HepG2 (cell line): ENCODE data around the gene PLXND1. TPM values are rescaled to one million over a fixed set of nuclear protein-coding genes. Genes with fewer than 3 reads are reported as not detected.
A peak's percentile ranks its signal among the peaks of the same experiment; 100 is the strongest.

Source experiments
- ATRX ChIP-seq: sonication (generic); formaldehyde crosslinking; IDR thresholded peaks from 2 replicates; pipeline ENCODE4 v1.4.0; 2020; ENCODE audit warnings: missing genetic modification reagents, borderline replicate concordance
- EP300 ChIP-seq, 3 experiments: sonication (generic) in 1 of 3; formaldehyde crosslinking in 1 of 3; IDR thresholded peaks; 2 replicates each; pipeline versions ENCODE4 v1.5.1 to v1.6.1; 2011 to 2020; ENCODE audit warnings: low read depth in 2 of 3, low read length in 2 of 3, borderline replicate concordance in 1 of 3, improper control_type of control experiment in 1 of 3, mild to moderate bottlenecking in 1 of 3, missing genetic modification reagents in 1 of 3, moderate library complexity in 1 of 3
- GATA4 ChIP-seq: sonication (generic); IDR thresholded peaks from 2 replicates; pipeline ENCODE4 v1.6.1; 2016; ENCODE audit warnings: antibody characterized with exemption, low read depth, borderline replicate concordance
- GTF2F1 ChIP-seq: fragments of 150-350 bp; IDR thresholded peaks from 2 replicates; pipeline ENCODE4 v1.6.1; 2014; ENCODE audit warnings: low read length
- IRF2 ChIP-seq: IDR thresholded peaks from 2 replicates; pipeline ENCODE4 v1.6.1; 2018; ENCODE audit warnings: missing genetic modification reagents, missing compliant biosample characterization
- KAT7 ChIP-seq: IDR thresholded peaks from 2 replicates; pipeline ENCODE4 v1.6.1; 2018; ENCODE audit warnings: borderline replicate concordance, missing compliant biosample characterization
- KLF12 ChIP-seq: sonication (generic); formaldehyde crosslinking; IDR thresholded peaks from 2 replicates; pipeline ENCODE4 v1.4.0; 2020; ENCODE audit warnings: missing genetic modification reagents, borderline replicate concordance
- KLF6 ChIP-seq: IDR thresholded peaks from 2 replicates; pipeline ENCODE4 v1.8.0; 2016; ENCODE audit warnings: missing biosample characterization, missing genetic modification reagents
- RARA ChIP-seq: IDR thresholded peaks from 2 replicates; pipeline ENCODE4 v1.6.1; 2016; ENCODE audit warnings: missing genetic modification reagents, missing compliant biosample characterization
- TARDBP ChIP-seq: sonication (generic); formaldehyde crosslinking; IDR thresholded peaks from 2 replicates; pipeline ENCODE4 v1.8.0; 2022; ENCODE audit warnings: mild to moderate bottlenecking, missing genetic modification reagents
- ZBTB42 ChIP-seq: sonication (generic); formaldehyde crosslinking; IDR thresholded peaks from 2 replicates; pipeline ENCODE4 v1.5.0; 2020; ENCODE audit warnings: mild to moderate bottlenecking, missing genetic modification reagents
- ZNF235 ChIP-seq: sonication (generic); formaldehyde crosslinking; IDR thresholded peaks from 2 replicates; pipeline ENCODE4 v1.8.1; 2023; ENCODE audit warnings: mild to moderate bottlenecking, missing genetic modification reagents, borderline replicate concordance
- ZNF564 ChIP-seq: sonication (generic); formaldehyde crosslinking; IDR thresholded peaks from 2 replicates; pipeline ENCODE4 v1.8.1; 2023; ENCODE audit warnings: mild to moderate bottlenecking, missing genetic modification reagents
- ZNF891 ChIP-seq: sonication (generic); formaldehyde crosslinking; IDR thresholded peaks from 2 replicates; pipeline ENCODE4 v1.5.0; 2020; ENCODE audit warnings: mild to moderate bottlenecking, missing genetic modification reagents
- ZSCAN21 ChIP-seq: sonication (generic); formaldehyde crosslinking; IDR thresholded peaks from 2 replicates; pipeline ENCODE4 v1.8.0; 2022; ENCODE audit warnings: mild to moderate bottlenecking, missing genetic modification reagents, moderate library complexity, borderline replicate concordance
- polyA plus RNA-seq, 8 experiments: library from polyadenylated mRNA; depleted of rRNA in 3 of 8; stranded (reverse) in 7 of 8; unstranded in 1 of 8; fragments of >200 nt; fragmentation: Illumina TruSeq in 4 of 8; extraction: Trizol in 4 of 8; gene quantifications; 2 replicates each; pipeline versions ENCODE4 v1.2.1 to v1.2.3, GENCODE V29; 2011 to 2016; ENCODE audit warnings: low read depth in 4 of 8, missing spikeins in 1 of 8, mixed read lengths in 1 of 8; ENCODE audit not compliant: insufficient read depth in 1 of 8
- total RNA-seq, 5 experiments: library from RNA; depleted of rRNA; stranded (reverse); fragments of >200 nt; fragmentation: Illumina TruSeq; extraction: Trizol; gene quantifications; 2 replicates each; pipeline ENCODE4 v1.2.3, GENCODE V29; 2016; ENCODE audit warnings: low read depth in 1 of 5
- TF ChIP-seq, protein P1 (sequence below): sonication (generic); formaldehyde crosslinking; IDR thresholded peaks from 2 replicates; pipeline ENCODE4 v1.4.0; 2020; ENCODE audit warnings: missing genetic modification reagents
- TF ChIP-seq, protein P2 (sequence below): sonication (generic); formaldehyde crosslinking; IDR thresholded peaks from 2 replicates; pipeline ENCODE4 v1.8.0; 2022; ENCODE audit warnings: missing genetic modification reagents, mild to moderate bottlenecking, borderline replicate concordance
- TF ChIP-seq, protein P3 (sequence below): sonication (generic); formaldehyde crosslinking; IDR thresholded peaks from 2 replicates; pipeline ENCODE4 v1.8.0; 2022; ENCODE audit warnings: missing genetic modification reagents, mild to moderate bottlenecking, moderate library complexity, borderline replicate concordance
- TF ChIP-seq, protein P4 (sequence below): sonication (generic); formaldehyde crosslinking; IDR thresholded peaks from 2 replicates; pipeline ENCODE4 v1.8.0; 2023; ENCODE audit warnings: mild to moderate bottlenecking, missing genetic modification reagents
- TF ChIP-seq, protein P5 (sequence below): sonication (generic); formaldehyde crosslinking; IDR thresholded peaks from 2 replicates; pipeline ENCODE4 v1.5.0; 2020; ENCODE audit warnings: missing genetic modification reagents

PLXND1 gene
- total and polyA plus RNA-seq, 2 of the 13 experiments (the other 11 are each of a cell fraction or from before 2014, with no cell fraction given): 15.9 to 42.0 TPM

DNA sequence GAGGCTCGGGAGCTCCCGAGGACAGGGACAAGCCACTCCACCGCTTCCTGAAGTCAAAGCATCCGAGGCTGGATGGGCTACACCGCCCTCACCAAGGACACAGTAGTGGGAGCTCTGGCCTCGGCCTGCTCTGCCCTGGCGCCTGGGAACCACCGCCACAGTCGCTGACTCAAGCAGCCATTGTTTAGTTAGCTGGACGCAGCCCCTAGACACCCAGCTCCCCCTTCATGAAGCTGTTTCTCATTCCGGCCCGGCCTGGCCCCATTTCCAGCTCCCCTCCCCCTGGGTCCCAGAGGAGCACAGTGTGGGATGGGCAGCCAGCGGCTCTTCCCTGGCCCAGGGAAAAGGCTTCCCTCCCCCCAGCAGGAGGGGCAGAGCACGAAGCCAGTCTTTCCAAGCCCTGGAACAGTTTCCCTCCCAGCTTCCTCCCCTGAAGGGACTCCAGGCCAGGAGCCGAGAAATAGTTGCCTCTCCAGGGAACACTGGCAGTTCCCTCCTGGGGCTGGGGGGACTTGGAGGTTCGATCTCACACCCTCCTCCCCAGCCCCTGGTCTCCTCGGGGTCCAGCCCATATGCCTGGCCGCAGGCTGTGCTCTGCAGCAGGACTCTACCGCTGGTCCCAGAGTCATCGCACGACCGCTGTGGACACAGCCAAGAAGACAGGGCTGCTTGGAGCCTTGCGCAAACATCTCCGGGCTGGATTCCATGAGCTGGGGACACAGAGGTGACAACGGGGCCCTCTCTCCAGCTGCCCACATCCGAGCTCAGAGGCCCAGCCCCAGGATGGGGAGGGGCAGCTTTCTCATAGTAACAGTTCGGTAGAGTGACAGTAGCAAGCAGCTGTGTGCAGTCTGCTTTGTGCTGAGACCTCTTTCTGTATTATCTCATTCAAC, 10.0 kb downstream of the PLXND1 start (continued):
- TF ChIP-seq, protein P1, sequence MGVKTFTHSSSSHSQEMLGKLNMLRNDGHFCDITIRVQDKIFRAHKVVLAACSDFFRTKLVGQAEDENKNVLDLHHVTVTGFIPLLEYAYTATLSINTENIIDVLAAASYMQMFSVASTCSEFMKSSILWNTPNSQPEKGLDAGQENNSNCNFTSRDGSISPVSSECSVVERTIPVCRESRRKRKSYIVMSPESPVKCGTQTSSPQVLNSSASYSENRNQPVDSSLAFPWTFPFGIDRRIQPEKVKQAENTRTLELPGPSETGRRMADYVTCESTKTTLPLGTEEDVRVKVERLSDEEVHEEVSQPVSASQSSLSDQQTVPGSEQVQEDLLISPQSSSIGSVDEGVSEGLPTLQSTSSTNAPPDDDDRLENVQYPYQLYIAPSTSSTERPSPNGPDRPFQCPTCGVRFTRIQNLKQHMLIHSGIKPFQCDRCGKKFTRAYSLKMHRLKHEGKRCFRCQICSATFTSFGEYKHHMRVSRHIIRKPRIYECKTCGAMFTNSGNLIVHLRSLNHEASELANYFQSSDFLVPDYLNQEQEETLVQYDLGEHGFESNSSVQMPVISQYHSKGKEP (CRISPR knock-in tag): no peak
- TF ChIP-seq TARDBP (CRISPR knock-in tag) (peak; percentile 23; the same call in 1 of the 2 replicates), KLF12 (CRISPR knock-in tag) (0 out of 2 replicates have a peak, but pooled peaks have one; percentile 7), IRF2 (CRISPR knock-in tag) (peak; percentile 24), KLF6 (peak; percentile 9; the same call in 1 of the 2 replicates), GATA4 (0 out of 2 replicates have a peak, but pooled peaks have one; percentile 17), ZNF891 (CRISPR knock-in tag) (no peak), EP300 (IDR thresholded peaks at IDR 0.05; ENCODE audit: low read depth in 2 of 2, low read length in 2 of 2) (peak in 1 of 2 experiments; percentile 61; a peak in 2 of 4 replicates), EP300 (CRISPR knock-in tag; IDR thresholded peaks at IDR 0.05; ENCODE audit: borderline replicate concordance) (peak; percentile 11; the same call in 1 of the 2 replicates), ATRX (CRISPR knock-in tag) (no peak), KAT7 (CRISPR knock-in tag) (peak; percentile 11; the same call in 1 of the 2 replicates), ZNF564 (CRISPR knock-in tag) (peak; percentile 60; the same call in 1 of the 2 replicates), GTF2F1 (no peak), ZSCAN21 (CRISPR knock-in tag) (no peak), RARA (peak; percentile 59), ZBTB42 (no peak), ZNF235 (no peak)
- TF ChIP-seq, protein P2, sequence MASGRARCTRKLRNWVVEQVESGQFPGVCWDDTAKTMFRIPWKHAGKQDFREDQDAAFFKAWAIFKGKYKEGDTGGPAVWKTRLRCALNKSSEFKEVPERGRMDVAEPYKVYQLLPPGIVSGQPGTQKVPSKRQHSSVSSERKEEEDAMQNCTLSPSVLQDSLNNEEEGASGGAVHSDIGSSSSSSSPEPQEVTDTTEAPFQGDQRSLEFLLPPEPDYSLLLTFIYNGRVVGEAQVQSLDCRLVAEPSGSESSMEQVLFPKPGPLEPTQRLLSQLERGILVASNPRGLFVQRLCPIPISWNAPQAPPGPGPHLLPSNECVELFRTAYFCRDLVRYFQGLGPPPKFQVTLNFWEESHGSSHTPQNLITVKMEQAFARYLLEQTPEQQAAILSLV (CRISPR knock-in tag): peak; percentile 45; the same call in 1 of the 2 replicates
- TF ChIP-seq, protein P3, sequence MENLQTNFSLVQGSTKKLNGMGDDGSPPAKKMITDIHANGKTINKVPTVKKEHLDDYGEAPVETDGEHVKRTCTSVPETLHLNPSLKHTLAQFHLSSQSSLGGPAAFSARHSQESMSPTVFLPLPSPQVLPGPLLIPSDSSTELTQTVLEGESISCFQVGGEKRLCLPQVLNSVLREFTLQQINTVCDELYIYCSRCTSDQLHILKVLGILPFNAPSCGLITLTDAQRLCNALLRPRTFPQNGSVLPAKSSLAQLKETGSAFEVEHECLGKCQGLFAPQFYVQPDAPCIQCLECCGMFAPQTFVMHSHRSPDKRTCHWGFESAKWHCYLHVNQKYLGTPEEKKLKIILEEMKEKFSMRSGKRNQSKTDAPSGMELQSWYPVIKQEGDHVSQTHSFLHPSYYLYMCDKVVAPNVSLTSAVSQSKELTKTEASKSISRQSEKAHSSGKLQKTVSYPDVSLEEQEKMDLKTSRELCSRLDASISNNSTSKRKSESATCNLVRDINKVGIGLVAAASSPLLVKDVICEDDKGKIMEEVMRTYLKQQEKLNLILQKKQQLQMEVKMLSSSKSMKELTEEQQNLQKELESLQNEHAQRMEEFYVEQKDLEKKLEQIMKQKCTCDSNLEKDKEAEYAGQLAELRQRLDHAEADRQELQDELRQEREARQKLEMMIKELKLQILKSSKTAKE (CRISPR knock-in tag): peak; percentile 22; the same call in 1 of the 2 replicates
- TF ChIP-seq, protein P4, sequence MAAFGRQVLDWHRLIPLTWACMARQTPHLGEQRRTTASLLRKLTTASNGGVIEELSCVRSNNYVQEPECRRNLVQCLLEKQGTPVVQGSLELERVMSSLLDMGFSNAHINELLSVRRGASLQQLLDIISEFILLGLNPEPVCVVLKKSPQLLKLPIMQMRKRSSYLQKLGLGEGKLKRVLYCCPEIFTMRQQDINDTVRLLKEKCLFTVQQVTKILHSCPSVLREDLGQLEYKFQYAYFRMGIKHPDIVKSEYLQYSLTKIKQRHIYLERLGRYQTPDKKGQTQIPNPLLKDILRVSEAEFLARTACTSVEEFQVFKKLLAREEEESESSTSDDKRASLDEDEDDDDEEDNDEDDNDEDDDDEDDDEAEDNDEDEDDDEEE (CRISPR knock-in tag): 0 out of 2 replicates have a peak, but pooled peaks have one; percentile 2
- TF ChIP-seq, protein P5, sequence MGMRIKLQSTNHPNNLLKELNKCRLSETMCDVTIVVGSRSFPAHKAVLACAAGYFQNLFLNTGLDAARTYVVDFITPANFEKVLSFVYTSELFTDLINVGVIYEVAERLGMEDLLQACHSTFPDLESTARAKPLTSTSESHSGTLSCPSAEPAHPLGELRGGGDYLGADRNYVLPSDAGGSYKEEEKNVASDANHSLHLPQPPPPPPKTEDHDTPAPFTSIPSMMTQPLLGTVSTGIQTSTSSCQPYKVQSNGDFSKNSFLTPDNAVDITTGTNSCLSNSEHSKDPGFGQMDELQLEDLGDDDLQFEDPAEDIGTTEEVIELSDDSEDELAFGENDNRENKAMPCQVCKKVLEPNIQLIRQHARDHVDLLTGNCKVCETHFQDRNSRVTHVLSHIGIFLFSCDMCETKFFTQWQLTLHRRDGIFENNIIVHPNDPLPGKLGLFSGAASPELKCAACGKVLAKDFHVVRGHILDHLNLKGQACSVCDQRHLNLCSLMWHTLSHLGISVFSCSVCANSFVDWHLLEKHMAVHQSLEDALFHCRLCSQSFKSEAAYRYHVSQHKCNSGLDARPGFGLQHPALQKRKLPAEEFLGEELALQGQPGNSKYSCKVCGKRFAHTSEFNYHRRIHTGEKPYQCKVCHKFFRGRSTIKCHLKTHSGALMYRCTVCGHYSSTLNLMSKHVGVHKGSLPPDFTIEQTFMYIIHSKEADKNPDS (CRISPR knock-in tag): no peak
